PFSK-1 (cell line): ENCODE measurements around the gene LTF.

Experiments
- POLR2AphosphoS5 ChIP-seq: IDR thresholded peaks from 2 replicates; pipeline ENCODE4 v1.6.1; 2012; ENCODE audit warnings: low read depth, mild to moderate bottlenecking, control low read depth, low read length, moderate library complexity
- SIN3A ChIP-seq: IDR thresholded peaks from 2 replicates; pipeline ENCODE4 v1.6.1; 2012; ENCODE audit warnings: mild to moderate bottlenecking, low read length, moderate library complexity, borderline replicate concordance; ENCODE audit not compliant: insufficient read depth
- TF ChIP-seq, protein P1 (sequence below), 2 experiments: IDR thresholded peaks; 2 replicates each; pipeline versions ENCODE4 v1.6.1 to v1.8.0; 2011 to 2012; ENCODE audit warnings: low read depth in 2 of 2, low read length in 2 of 2, control low read depth in 1 of 2, inconsistent platforms in 1 of 2, mild to moderate bottlenecking in 1 of 2, moderate library complexity in 1 of 2; ENCODE audit not compliant: insufficient read depth in 1 of 2

DNA sequence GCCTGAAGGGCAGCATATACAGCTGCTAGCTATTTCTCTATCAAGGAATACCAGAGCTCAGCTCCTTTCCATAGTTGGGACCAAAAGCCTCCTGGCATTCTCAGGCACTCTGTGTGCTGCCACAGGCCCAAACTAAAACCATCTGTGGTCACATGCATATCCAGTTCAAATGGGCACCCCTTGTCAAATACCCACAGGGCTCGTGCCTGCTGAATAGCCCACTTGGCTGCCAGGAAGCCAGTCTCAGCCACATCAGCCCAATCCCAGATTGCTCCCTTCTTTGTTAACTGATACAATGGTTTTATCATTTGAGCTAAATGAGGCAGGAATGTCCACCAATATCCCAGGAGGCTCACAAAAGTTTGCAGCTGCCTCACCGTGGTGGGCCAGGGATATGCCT lies 43.8 kb downstream of the LTF start:
- TF ChIP-seq POLR2AphosphoS5 (no peak), SIN3A (no peak)
- TF ChIP-seq, protein P1, sequence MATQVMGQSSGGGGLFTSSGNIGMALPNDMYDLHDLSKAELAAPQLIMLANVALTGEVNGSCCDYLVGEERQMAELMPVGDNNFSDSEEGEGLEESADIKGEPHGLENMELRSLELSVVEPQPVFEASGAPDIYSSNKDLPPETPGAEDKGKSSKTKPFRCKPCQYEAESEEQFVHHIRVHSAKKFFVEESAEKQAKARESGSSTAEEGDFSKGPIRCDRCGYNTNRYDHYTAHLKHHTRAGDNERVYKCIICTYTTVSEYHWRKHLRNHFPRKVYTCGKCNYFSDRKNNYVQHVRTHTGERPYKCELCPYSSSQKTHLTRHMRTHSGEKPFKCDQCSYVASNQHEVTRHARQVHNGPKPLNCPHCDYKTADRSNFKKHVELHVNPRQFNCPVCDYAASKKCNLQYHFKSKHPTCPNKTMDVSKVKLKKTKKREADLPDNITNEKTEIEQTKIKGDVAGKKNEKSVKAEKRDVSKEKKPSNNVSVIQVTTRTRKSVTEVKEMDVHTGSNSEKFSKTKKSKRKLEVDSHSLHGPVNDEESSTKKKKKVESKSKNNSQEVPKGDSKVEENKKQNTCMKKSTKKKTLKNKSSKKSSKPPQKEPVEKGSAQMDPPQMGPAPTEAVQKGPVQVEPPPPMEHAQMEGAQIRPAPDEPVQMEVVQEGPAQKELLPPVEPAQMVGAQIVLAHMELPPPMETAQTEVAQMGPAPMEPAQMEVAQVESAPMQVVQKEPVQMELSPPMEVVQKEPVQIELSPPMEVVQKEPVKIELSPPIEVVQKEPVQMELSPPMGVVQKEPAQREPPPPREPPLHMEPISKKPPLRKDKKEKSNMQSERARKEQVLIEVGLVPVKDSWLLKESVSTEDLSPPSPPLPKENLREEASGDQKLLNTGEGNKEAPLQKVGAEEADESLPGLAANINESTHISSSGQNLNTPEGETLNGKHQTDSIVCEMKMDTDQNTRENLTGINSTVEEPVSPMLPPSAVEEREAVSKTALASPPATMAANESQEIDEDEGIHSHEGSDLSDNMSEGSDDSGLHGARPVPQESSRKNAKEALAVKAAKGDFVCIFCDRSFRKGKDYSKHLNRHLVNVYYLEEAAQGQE (IDR thresholded peaks at IDR 0.05; ENCODE audit: insufficient read depth in 1 of 2, low read depth in 2 of 2, low read length in 2 of 2) = no peak
